HFFc6 (cell line): ENCODE data around the gene HAP1. TPM values are rescaled to one million over a fixed set of nuclear protein-coding genes. Genes with fewer than 3 reads are reported as not detected.

Experiments
- DNase-seq: peaks from one replicate; pipeline ENCODE4 v3.0.0-alpha.2; 2018
- H3K27ac Mint-ChIP-seq: 2 replicates; pipeline ENCODE4 v1.8.0; 2020; ENCODE audit warnings: mild to moderate bottlenecking, mixed read lengths
- H3K27me3 Mint-ChIP-seq: 2 replicates; pipeline ENCODE4 v1.8.0; 2021; ENCODE audit warnings: mild to moderate bottlenecking, moderate library complexity, mixed read lengths; ENCODE audit not compliant: insufficient read depth
- H3K36me3 Mint-ChIP-seq: 2 replicates; pipeline ENCODE4 v1.8.0; 2021; ENCODE audit warnings: low read depth, mixed read lengths
- H3K4me1 Mint-ChIP-seq: 2 replicates; pipeline ENCODE4 v1.8.0; 2020; ENCODE audit warnings: low read depth, mixed read lengths
- H3K4me3 Mint-ChIP-seq: 2 replicates; pipeline ENCODE4 v1.8.0; 2020; ENCODE audit warnings: mild to moderate bottlenecking, moderate library complexity, mixed read lengths
- H3K9me3 Mint-ChIP-seq: 2 replicates; pipeline ENCODE4 v1.8.0; 2020; ENCODE audit warnings: mild to moderate bottlenecking, mixed read lengths
- CTCF ChIP-seq: fragments of 200-600 bp; sonication (generic); IDR thresholded peaks from 2 replicates; pipeline ENCODE4 v1.5.0; 2021; ENCODE audit warnings: antibody characterized with exemption, mild to moderate bottlenecking
- total RNA-seq, 6 experiments: library from RNA; stranded (reverse); fragmentation: NEBNext Ultra II Directional; extraction: Animal tissue kit (Norgen Biotek cat#: 25700); gene quantifications; 2 replicates in 1 of 6; 3 replicates in 5 of 6; pipeline ENCODE4 v1.2.3, GENCODE V29; 2021

The HAP1 gene
- total RNA-seq, 6 experiments from 2014 or later: 0.09 to 0.12 TPM; not detected in 4

- Mint-ChIP-seq H3K36me3 (peaks cover 3% of the 10 kb centered on the region; the same call in 1 of the 2 replicates), H3K4me3 (no peak overlapping the region), H3K27ac (no peak overlapping the region), H3K9me3 (peaks cover 8% of the 10 kb centered on the region), H3K27me3 (peaks cover 15% of the 10 kb centered on the region), H3K4me1 (peaks cover 10% of the 10 kb centered on the region)
- no peak for TF ChIP-seq CTCF
- no peak for DNase-seq
Measured at GRCh38 chr17:41684035-41684434, 50.4 kb downstream of the HAP1 start.

GRCh38 chr17:41683441-41684007 lies 50.9 kb downstream of the HAP1 start:
- Mint-ChIP-seq H3K36me3 (0 out of 2 replicates have a peak, but pooled peaks cover under 1% of the 10 kb centered on the region), H3K4me1 (peaks cover 16% of the 10 kb centered on the region), H3K9me3 (peaks cover 5% of the 10 kb centered on the region), H3K27me3 (peaks cover 11% of the 10 kb centered on the region), H3K27ac (no peak overlapping the region), H3K4me3 (no peak overlapping the region)
- DNase-seq: no peak
- TF ChIP-seq CTCF: no peak

- Mint-ChIP-seq H3K36me3 (0 out of 2 replicates have a peak, but pooled peaks cover 5% of the 10 kb centered on the region), H3K4me1 (peaks cover 16% of the 10 kb centered on the region), H3K4me3 (no peak overlapping the region), H3K27me3 (peaks cover 11% of the 10 kb centered on the region), H3K9me3 (peaks cover 8% of the 10 kb centered on the region), H3K27ac (no peak overlapping the region)
- no peak for DNase-seq
- TF ChIP-seq CTCF: no peak
Measured at GRCh38 chr17:41682631-41683030, 51.8 kb downstream of the HAP1 start.

GRCh38 chr17:41681776-41682175 lies 52.7 kb downstream of the HAP1 start:
- H3K9me3 Mint-ChIP-seq: peaks cover 8% of the 10 kb centered on the region
- peaks cover 11% of the 10 kb centered on the region for H3K27me3 Mint-ChIP-seq
- H3K36me3 Mint-ChIP-seq: 0 out of 2 replicates have a peak, but pooled peaks cover 5% of the 10 kb centered on the region
- H3K4me1 Mint-ChIP-seq: peaks cover 15% of the 10 kb centered on the region
- no peak overlapping the region for H3K4me3 Mint-ChIP-seq
- H3K27ac Mint-ChIP-seq: no peak overlapping the region
- TF ChIP-seq CTCF: no peak
- no peak for DNase-seq

- Mint-ChIP-seq H3K4me1 (peaks cover 15% of the 10 kb centered on the region), H3K4me3 (no peak overlapping the region), H3K27me3 (peaks cover 12% of the 10 kb centered on the region), H3K27ac (no peak overlapping the region), H3K36me3 (0 out of 2 replicates have a peak, but pooled peaks cover 5% of the 10 kb centered on the region), H3K9me3 (peaks cover 5% of the 10 kb centered on the region)
- no peak for TF ChIP-seq CTCF
- DNase-seq: no peak
Measured at GRCh38 chr17:41680426-41681040, 53.9 kb downstream of the HAP1 start.
